ENCODE measurements around the gene ZMIZ1.

The ZMIZ1 gene

DNA sequence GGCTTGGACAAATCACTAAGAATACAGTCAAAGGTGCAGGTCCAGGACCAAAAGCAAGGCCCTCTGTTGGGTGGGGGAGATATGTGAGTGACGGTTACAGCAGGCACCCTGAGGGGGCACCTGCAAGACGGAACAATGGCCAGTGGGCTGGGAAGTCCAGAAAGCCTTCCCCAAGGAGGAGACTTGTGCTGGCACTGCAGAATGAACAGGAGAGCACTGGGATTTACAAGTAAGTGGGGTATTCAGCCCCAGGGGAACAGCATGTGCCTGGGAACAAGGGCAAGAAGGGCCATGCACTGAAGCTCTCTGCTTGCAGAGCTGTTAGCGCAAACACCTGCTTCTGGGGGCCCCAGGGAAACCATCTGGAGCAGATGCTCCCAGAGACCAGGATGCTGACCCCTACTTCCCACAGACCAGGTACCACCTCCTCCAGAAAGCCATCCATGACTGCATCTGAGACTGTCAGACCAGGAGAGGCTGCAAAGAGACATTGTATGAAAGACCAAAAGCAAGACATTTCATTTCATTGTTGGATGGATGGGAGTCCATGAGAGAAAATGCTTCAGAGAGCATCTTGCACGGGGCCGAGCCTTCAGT is 24.6 kb upstream of the ZMIZ1 start:
- FAIRE-seq: no peak
- no peak for DNase-seq (ENCODE audit: insufficient read length, low spot score)

DNA sequence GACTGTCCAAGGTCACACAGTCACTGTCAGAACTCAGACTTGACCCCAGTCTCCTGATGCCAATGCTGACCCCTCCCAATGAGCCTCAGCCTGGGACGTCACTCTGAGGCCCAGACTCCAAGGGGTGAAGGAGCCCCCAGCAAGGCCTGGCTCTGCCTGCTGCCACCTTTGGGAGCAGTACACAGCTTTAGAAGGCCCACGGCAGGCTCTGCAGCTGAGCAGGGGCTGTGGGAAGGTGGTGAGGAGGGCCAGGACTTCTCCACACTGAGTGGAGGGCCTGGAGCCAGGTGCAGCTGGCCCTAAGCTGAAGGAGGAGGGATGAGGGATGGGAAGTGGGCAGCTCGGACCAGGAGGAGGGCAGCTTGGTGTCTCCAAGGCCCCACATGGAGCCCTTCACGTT is 23.9 kb upstream of the ZMIZ1 start:
- FAIRE-seq (no peak), DNase-seq (ENCODE audit: insufficient read length, low spot score) (no peak)
- no peak for TF ChIP-seq POLR2A (IDR thresholded peaks at IDR 0.05; ENCODE audit: low read depth, low read length)

More for the DNA sequence above, 24.6 kb upstream of the ZMIZ1 start:
- TF ChIP-seq POLR2A (IDR thresholded peaks at IDR 0.05; ENCODE audit: low read depth, low read length): no peak

DNA sequence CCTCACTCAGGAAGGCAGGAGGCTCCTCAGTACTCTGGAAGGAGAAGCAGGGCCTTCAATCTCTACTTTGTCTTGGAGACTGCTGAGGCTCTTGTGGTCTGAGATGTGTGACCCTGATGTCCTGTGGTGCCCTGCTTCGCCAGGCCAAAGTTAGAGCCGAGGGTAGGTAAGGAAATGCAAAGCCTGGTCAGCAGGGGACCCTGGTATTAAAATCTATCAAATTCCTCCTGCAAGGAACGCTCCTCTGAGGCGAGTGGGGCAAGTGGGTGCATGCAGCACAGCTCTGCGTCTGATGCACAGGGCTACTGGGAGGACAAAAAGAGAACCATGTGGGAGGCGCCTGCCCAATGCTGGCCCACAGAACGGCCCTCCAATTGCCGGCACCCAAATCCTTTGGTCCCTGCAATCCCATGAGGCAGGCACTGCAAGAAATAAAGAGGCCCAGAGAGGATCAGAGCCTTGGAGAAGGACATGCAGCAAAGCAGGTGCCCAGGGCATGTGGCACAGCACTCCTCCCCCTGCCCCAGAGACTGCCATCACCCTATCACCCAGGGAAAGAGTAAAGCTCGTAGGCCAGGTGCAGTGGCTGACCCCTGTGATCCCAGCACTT is 23.1 kb upstream of the ZMIZ1 start:
- DNase-seq (ENCODE audit: insufficient read length, low spot score): no peak
- FAIRE-seq: no peak
- TF ChIP-seq POLR2A (IDR thresholded peaks at IDR 0.05; ENCODE audit: low read depth, low read length): no peak

DNA sequence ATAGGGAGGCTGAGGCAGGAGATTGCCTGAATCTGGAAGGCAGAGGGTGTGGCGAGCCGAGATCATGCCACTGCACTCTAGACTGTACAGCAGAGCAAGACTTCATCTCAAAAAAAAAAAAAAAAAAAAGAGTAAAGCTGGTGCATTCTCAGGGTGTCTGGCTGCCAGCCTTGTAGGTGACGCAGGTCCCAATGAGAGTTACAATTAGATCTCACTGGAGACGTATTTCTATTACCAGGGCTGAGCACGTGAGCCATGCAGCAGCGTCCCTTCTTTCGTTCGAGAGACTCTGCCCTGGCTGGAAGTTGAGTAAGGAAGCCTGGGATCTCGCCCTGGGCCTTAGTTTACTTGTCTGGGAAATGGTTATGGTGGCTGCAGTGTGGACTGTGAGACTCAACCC is 22.4 kb upstream of the ZMIZ1 start:
- no peak for TF ChIP-seq POLR2A (IDR thresholded peaks at IDR 0.05; ENCODE audit: low read depth, low read length)
- DNase-seq (ENCODE audit: insufficient read length, low spot score) (no peak), FAIRE-seq (no peak)

DNA sequence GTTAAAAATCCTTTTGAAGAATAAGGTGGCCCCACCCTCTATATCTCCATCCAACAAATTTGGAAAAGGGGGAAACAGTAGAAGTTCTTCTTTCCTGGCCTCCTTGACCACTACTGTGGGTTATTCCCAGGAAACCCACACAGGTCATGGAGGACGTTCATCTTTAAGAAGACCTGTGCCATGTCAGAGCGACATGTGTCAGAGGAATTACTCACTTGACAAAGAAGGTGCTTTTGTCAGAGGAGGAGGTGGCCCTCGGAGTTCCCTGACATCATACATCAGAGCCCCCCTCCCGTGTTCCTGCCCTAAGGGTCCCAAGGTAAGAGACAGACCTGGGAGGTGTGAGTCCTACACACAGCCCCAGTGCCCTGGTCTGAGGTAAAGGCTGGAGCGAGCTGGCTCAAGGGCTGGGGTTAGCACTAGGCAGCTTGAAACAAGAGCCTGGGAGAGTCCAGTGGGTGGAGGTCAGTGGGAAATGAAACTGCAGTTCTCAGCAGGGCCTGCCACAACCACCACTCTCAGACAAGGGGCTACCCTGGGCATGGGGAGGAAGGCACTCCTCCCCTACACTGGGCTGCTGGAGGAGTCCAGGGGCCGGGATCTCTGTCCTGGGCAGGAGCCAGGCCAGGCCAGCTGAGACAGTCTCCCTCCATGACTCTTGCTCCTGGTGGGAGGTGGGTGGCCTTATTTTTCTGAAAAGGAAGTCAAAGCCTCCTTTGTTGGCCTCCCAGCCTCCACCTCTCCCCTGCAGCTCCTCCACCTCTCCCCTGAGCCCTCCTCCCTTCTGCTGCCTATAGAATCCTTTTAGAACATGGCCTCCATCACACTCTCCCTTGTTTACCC is 21.8 kb upstream of the ZMIZ1 start:
- TF ChIP-seq POLR2A (IDR thresholded peaks at IDR 0.05; ENCODE audit: low read depth, low read length): no peak
- FAIRE-seq (no peak), DNase-seq (ENCODE audit: insufficient read length, low spot score) (no peak)

DNA sequence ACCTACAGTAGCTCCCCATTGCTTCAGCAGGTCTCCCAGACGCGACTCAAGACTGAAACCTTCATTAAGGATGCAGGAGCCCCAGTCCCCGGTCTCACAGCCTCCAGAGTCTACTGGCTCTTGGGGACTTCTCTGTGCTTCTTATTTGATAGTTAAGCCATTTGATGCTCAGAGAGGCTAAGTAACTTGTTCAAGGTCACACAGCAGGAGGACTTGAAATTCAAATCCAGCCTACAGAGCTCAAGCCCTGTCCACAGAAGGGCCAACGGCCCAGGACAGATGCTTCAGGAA is 21.2 kb upstream of the ZMIZ1 start:
- DNase-seq (ENCODE audit: insufficient read length, low spot score) (no peak), FAIRE-seq (no peak)
- TF ChIP-seq POLR2A (IDR thresholded peaks at IDR 0.05; ENCODE audit: low read depth, low read length): no peak

DNA sequence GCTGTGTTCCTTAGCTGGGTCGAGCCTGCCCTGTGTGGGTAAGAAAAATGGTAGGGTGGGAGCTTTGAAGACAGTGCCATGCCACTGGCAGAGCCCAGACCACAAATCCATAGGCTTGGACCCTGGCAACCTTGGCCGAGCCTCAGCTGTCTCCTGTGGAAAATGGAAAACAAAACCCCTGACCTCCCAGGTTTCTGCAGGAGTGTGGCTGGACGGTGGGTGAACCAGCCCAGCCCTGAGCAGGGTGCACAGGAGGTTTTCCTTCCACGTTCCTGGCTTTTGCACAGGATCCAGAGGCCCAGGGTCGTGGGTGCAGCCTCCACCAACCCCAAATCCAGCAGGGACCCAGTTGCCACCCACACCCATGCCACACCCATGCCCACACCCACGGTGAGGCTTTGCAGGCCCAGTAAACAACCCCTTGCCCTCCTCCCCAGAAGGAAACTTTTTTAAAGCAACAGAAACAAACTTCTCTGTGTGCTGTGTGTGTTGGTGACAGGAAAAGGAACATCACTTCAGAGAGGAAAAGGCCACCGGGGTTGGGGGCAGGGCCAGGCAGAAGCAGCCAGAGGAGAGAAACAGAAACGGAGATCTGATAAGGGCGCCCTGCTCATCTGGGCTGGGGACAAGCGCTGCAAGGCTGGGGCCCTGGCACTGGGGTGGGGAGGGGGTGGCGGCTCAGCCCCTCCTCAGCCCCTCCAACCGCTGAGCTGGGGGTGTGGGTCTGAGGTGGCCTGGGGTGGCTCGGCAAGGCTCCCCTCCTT is 20.7 kb upstream of the ZMIZ1 start:
- FAIRE-seq: no peak
- DNase-seq (ENCODE audit: insufficient read length, low spot score): no peak
- TF ChIP-seq POLR2A (IDR thresholded peaks at IDR 0.05; ENCODE audit: low read depth, low read length): no peak

DNA sequence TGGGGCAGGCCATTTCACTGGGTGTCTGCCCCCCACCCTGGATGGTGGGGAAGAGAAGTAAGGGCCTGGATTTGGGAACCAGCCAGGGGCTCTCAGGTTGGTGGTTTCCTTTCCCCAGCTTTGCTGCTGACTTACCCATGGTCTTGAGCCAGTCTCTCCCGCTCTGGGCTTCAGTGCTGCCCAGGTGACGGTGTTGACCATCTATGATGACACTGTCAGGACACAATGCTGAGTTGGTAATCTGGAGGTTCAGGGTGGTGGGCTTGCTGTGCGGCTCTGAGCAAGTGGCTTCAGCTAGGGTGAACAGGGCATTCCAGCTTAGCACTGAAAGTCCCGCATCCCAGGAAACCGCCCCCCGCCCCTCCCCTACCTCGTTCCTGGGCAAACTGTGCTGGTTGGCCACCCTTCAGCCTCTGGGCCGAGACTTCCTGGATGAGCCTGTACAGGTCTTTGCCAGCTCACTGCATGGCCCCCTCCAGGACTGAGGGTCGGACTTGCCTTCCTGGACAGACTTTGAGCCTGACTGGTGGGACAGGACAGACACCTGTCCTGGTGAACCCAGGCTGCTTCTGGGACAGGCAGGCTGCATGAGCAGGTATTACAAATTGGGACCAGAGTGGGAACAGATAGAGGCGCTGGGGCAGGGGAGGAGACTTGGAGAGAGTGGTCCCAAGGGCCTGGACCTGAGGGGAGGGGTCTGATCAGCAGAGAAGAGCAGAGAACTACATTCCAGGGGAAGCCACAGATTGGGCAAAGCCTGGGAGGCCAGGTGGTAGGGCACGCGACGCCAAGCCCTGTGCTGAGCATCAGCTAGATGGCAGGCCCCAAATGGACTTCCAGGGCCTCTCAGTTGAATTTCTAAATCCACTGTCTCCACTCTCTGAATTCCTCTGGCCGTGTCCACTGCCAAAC is 19.9 kb upstream of the ZMIZ1 start:
- DNase-seq (ENCODE audit: insufficient read length, low spot score) (no peak), FAIRE-seq (no peak)
- no peak for TF ChIP-seq POLR2A (IDR thresholded peaks at IDR 0.05; ENCODE audit: low read depth, low read length)

DNA sequence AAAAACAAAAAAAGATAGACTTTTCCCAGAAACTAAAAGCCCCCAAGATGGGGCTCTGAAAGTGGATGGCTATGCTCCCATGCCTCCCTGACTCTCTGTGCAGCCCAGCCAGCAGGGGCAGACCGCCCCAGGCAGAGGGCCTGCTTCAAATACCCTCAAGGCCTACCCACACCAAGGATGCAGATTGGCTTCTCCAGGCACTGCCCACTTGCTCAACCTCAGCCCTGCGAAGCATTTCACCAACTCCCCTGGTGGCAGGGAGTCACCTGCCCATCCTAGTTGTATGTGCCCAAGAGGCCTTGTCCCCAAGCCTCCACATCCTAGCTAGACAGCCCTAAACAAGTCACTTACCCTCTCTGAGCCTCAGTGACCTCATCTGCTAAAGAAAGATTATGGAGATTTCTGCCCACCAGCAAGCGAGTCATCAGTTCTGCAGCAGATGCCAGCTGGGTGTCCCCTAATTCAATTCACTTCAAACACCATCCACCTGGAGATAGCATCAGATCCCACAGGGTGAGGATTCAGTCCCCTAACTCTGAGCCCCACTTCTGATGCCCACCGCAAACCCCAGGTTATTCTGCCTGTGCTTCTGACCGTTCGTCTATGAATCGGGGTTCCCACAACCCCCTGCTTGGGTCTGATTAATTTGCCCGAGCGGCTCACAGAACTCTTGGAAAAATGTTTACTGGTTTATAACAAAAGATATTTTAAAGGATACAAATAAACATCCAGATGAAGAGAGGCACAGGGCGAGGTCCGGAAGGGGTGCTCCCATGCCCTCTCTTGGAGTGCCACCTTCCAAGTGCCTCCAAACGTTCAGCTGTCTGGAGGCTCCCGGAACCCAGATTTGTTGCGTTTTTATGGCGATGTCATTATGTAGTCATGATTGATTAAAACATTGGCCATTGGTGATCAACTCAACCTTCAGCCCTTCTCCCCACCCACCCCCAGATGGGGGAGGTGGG is 18.6 kb upstream of the ZMIZ1 start:
- no peak for TF ChIP-seq POLR2A (IDR thresholded peaks at IDR 0.05; ENCODE audit: low read depth, low read length)
- FAIRE-seq (no peak), DNase-seq (ENCODE audit: insufficient read length, low spot score) (no peak)

DNA sequence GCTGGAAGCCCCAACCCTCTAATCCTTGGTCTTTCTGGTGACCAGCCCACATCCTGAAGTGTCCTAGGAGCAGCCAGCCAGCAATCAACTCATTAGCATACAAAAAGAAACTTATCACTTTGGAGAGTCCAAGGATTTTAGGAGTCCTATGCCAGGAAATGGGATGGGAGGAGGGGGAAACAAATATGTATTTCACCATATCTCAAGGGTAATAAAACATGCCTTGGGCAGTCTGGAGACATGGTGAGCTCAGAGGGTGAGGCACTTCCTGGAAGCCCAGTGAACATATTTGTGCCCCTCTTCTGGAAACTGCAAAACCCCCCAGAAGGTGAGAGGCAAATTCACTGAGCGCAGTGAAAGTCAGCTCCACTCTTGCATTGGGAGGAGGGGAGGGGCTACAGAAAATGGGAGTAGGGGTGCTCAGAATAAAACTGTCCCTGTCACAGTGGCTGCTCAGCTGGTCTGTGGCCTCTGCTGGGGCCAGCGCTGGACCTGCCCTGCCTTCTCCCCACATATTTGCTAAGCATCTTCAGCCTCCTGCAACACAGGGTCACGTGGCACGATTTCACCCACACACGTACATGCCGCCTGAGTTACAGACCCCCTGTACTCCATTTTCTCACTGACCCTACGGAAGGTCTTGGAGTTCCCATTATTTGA is 17.7 kb upstream of the ZMIZ1 start:
- no peak for TF ChIP-seq POLR2A (IDR thresholded peaks at IDR 0.05; ENCODE audit: low read depth, low read length)
- FAIRE-seq: no peak

DNA sequence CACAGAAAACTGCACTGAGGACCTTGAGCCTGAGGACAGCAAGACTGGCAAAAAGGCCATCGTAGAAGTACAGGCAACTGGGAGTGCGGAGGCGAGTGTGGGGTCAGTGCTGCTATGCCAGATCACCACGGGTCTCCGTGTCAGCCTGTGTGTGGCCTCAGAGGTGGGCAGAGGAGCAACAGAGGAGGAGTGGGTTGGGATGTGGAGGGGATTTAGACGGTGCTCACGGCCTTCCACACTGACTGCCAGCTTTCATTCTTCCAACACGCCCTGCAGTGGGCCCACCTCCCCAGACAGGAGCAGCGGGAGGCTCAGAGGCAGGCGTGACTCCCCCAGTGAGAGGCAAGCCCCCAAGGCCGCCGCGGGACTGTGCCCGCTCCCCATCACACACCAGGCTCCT is 17.0 kb upstream of the ZMIZ1 start:
- FAIRE-seq: no peak
- DNase-seq (ENCODE audit: insufficient read length, low spot score): no peak
- TF ChIP-seq POLR2A (IDR thresholded peaks at IDR 0.05; ENCODE audit: low read depth, low read length): no peak

More for the DNA sequence above, 17.7 kb upstream of the ZMIZ1 start:
- DNase-seq (ENCODE audit: insufficient read length, low spot score): no peak
